RWPE2 (cell line): Measurements from ENCODE around the gene PATJ.

Source experiments
- ATAC-seq: fragments of 200-7000 bp; cut with Tn5 transposase; 3 replicates; pipeline ENCODE4 v1.9.1; 2021; ENCODE audit warnings: low read depth
- DNase-seq: peaks from one replicate; pipeline ENCODE4 v3.0.0-alpha.2; 2020; ENCODE audit warnings: low spot score
- H3K27ac ChIP-seq: fragments of 450-650 bp; 2 replicates; pipeline ENCODE4 v1.5.1; 2017; ENCODE audit warnings: mild to moderate bottlenecking; ENCODE audit not compliant: poor library complexity, severe bottlenecking
- H3K27me3 ChIP-seq: fragments of 250-450 bp; sonication (Bioruptor Pico); 2 replicates; pipeline ENCODE4 v1.5.1; 2021; ENCODE audit warnings: mild to moderate bottlenecking, moderate library complexity; ENCODE audit not compliant: insufficient read depth, poor library complexity, severe bottlenecking
- H3K36me3 ChIP-seq: fragments of 250-450 bp; sonication (Bioruptor Pico); 2 replicates; pipeline ENCODE4 v1.5.1; 2020; ENCODE audit warnings: low read depth, mild to moderate bottlenecking, moderate library complexity
- H3K4me1 ChIP-seq: fragments of 250-450 bp; sonication (Bioruptor Pico); 2 replicates; pipeline ENCODE4 v1.5.1; 2021; ENCODE audit warnings: mild to moderate bottlenecking, moderate library complexity; ENCODE audit not compliant: insufficient read depth, poor library complexity, severe bottlenecking
- H3K4me3 ChIP-seq: fragments of 250-450 bp; sonication (Bioruptor Pico); 2 replicates; pipeline ENCODE4 v1.5.1; 2021; ENCODE audit warnings: mild to moderate bottlenecking, moderate library complexity; ENCODE audit not compliant: severe bottlenecking
- H3K9me3 ChIP-seq: fragments of 250-450 bp; sonication (Bioruptor Pico); 2 replicates; pipeline ENCODE4 v1.5.1; 2021; ENCODE audit warnings: mild to moderate bottlenecking, moderate library complexity; ENCODE audit not compliant: severe bottlenecking
- CTCF ChIP-seq: fragments of 450-650 bp; IDR thresholded peaks from one replicate; pipeline ENCODE4 v1.5.1; 2017; ENCODE audit warnings: mild to moderate bottlenecking, moderate library complexity; ENCODE audit not compliant: poor library complexity, severe bottlenecking

Gene PATJ

GRCh38 chr1:62050165-62050564, 307.9 kb downstream of the PATJ start:
- DNase-seq = no peak
- TF ChIP-seq CTCF = no peak
- H3K27ac ChIP-seq = no peak overlapping the region
- no peak overlapping the region for H3K4me3 ChIP-seq
- no peaks in the 10 kb centered on the region for H3K27me3 ChIP-seq
- ATAC-seq = no peak
- peaks cover 3% of the 10 kb centered on the region for H3K4me1 ChIP-seq
- H3K9me3 ChIP-seq = no peaks in the 10 kb centered on the region
- H3K36me3 ChIP-seq = peaks cover 5% of the 10 kb centered on the region; the same call in 1 of the 2 replicates

GRCh38 chr1:62052946-62053345, 310.7 kb downstream of the PATJ start:
- ATAC-seq (no peak), DNase-seq (no peak)
- H3K27ac ChIP-seq = no peak overlapping the region
- no peaks in the 10 kb centered on the region for H3K4me1 ChIP-seq
- H3K4me3 ChIP-seq = no peak overlapping the region
- peaks cover 5% of the 10 kb centered on the region; the same call in 1 of the 2 replicates for H3K36me3 ChIP-seq
- TF ChIP-seq CTCF = no peak
- no peaks in the 10 kb centered on the region for H3K9me3 ChIP-seq
- no peaks in the 10 kb centered on the region for H3K27me3 ChIP-seq

GRCh38 chr1:62054188-62054587, 311.9 kb downstream of the PATJ start:
- ATAC-seq (no peak), DNase-seq (no peak)
- Histone ChIP-seq H3K36me3 (peaks cover 5% of the 10 kb centered on the region; the same call in 1 of the 2 replicates), H3K4me3 (no peak overlapping the region), H3K27ac (no peak overlapping the region), H3K9me3 (no peaks in the 10 kb centered on the region), H3K27me3 (no peaks in the 10 kb centered on the region), H3K4me1 (no peaks in the 10 kb centered on the region)
- TF ChIP-seq CTCF = no peak

GRCh38 chr1:62057230-62057629, 314.9 kb downstream of the PATJ start:
- no peak for TF ChIP-seq CTCF
- Histone ChIP-seq H3K36me3 (no peaks in the 10 kb centered on the region; the same call in 1 of the 2 replicates), H3K27ac (no peak overlapping the region), H3K9me3 (no peaks in the 10 kb centered on the region), H3K4me1 (no peaks in the 10 kb centered on the region), H3K4me3 (no peak overlapping the region), H3K27me3 (no peaks in the 10 kb centered on the region)
- no peak for DNase-seq
- ATAC-seq = no peak

- H3K4me3 ChIP-seq = no peak overlapping the region
- no peak for TF ChIP-seq CTCF
- DNase-seq (no peak), ATAC-seq (no peak)
- H3K27ac ChIP-seq = no peak overlapping the region
- H3K27me3 ChIP-seq = no peaks in the 10 kb centered on the region
- no peaks in the 10 kb centered on the region; the same call in 1 of the 2 replicates for H3K36me3 ChIP-seq
- H3K9me3 ChIP-seq = no peaks in the 10 kb centered on the region
- no peaks in the 10 kb centered on the region for H3K4me1 ChIP-seq
These were observed 315.5 kb downstream of the PATJ start for GRCh38 chr1:62057641-62058290.
